GM13976 (cell line): ENCODE measurements around the gene TBC1D2B.

Source experiments
- DNase-seq: peaks from one replicate; pipeline ENCODE4 v3.0.0; 2012; ENCODE audit warnings: low spot score
- in situ Hi-C: fragments of 300-500 bp; cut with MboI; formaldehyde crosslinking; loops from one replicate; pipeline ENCODE4 v1.12.0; 2022; ENCODE audit warnings: low sequenced_read_pairs, mixed read lengths, inconsistent platforms; ENCODE audit not compliant: unreplicated experiment
- TF ChIP-seq, protein P1 (sequence below): IDR thresholded peaks from 2 replicates; pipeline ENCODE4 v1.5.1; 2012; ENCODE audit warnings: borderline replicate concordance, mild to moderate bottlenecking; ENCODE audit not compliant: insufficient read depth; ENCODE audit errors: extremely low read depth, missing control alignments, control extremely low read depth

TBC1D2B gene

GRCh38 chr15:78049691-78050440, 27.6 kb downstream of the TBC1D2B start:
- in situ Hi-C loops = no loop called here
- TF ChIP-seq, protein P1, sequence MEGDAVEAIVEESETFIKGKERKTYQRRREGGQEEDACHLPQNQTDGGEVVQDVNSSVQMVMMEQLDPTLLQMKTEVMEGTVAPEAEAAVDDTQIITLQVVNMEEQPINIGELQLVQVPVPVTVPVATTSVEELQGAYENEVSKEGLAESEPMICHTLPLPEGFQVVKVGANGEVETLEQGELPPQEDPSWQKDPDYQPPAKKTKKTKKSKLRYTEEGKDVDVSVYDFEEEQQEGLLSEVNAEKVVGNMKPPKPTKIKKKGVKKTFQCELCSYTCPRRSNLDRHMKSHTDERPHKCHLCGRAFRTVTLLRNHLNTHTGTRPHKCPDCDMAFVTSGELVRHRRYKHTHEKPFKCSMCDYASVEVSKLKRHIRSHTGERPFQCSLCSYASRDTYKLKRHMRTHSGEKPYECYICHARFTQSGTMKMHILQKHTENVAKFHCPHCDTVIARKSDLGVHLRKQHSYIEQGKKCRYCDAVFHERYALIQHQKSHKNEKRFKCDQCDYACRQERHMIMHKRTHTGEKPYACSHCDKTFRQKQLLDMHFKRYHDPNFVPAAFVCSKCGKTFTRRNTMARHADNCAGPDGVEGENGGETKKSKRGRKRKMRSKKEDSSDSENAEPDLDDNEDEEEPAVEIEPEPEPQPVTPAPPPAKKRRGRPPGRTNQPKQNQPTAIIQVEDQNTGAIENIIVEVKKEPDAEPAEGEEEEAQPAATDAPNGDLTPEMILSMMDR = no peak
- peak; percentile 70 for DNase-seq

DNA sequence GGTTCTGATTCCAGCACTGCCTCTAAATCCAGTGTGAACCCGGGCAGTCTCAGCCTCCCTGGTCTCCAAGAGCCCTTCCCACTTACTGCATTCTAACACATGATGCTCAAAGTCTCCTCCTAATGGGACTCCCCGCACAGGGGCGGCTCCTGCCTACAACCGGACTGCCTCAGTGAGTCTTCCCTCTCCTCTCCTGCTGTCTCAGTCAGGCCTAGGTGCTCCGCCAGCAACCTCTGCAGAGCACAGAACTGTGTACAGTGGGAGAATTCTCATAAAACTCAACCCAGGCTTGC, 28.9 kb downstream of the TBC1D2B start:
- TF ChIP-seq, protein P1 = no peak
- in situ Hi-C loops = no loop called here
- no peak for DNase-seq

GRCh38 chr15:78047761-78048627, 29.5 kb downstream of the TBC1D2B start:
- DNase-seq = no peak
- TF ChIP-seq, protein P1 = no peak
- in situ Hi-C loops = no loop called here

DNA sequence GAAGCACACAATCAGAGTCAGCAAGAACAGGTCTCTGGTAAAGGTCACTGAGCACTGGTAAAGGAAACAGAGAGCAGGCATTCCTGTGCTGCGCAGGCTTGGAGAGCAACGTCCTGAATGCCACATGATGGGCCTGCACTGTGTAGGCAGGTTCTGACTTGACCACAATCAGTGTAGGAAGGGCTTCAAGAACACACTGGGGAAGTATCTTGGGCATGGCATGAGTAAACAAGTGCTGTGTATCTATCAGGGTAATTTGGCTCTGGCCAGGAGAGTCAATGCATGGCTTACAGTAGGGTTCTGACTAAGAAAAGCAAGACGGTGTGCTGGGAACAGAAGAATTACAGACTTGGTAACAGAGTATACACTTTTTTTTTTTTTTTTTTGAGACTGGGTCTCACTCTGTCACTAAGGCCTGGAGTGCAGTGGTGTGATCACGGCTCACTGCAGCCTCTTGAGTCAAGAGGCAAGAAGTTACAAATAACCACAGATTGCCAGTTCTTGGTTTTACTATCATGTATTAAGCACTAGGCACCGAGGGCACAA, 30.6 kb downstream of the TBC1D2B start:
- in situ Hi-C loops = no loop called here
- DNase-seq = no peak
- TF ChIP-seq, protein P1 = no peak

- TF ChIP-seq, protein P1 = no peak
- in situ Hi-C loops = no loop called here
- DNase-seq = no peak
These were observed 32.3 kb downstream of the TBC1D2B start for GRCh38 chr15:78045189-78045588.

- in situ Hi-C loops = no loop called here
- TF ChIP-seq, protein P1 = no peak
- DNase-seq = no peak
These were observed 32.9 kb downstream of the TBC1D2B start for GRCh38 chr15:78044407-78045155.
